HG03439 (cell line): ENCODE measurements around the gene ACTR1B.
"Not testable (repeated sequence)": the region's sequence is repeated elsewhere in the genome, so short reads cannot be mapped to it uniquely, and the experiment has no call there.

ENCODE experiments used
- ATAC-seq: cut with Tn5 transposase; IDR thresholded peaks from one replicate; pipeline ENCODE4 v1.9.1; 2021; ENCODE audit warnings: mild to moderate bottlenecking, moderate library complexity; ENCODE audit not compliant: unreplicated experiment

Gene ACTR1B

GRCh38 chr2:97691166-97691565 lies 27.3 kb upstream of the ACTR1B start:
- ATAC-seq, result no peak

- no peak for ATAC-seq
These were observed 24.4 kb upstream of the ACTR1B start for GRCh38 chr2:97688062-97688827.

GRCh38 chr2:97687235-97687634 lies 23.4 kb upstream of the ACTR1B start:
- ATAC-seq, result not testable (repeated sequence)

- no peak for ATAC-seq
These were observed 14.5 kb upstream of the ACTR1B start for GRCh38 chr2:97678298-97678697.

- ATAC-seq, result no peak
These were observed 13.6 kb upstream of the ACTR1B start for GRCh38 chr2:97677480-97677879.

- no peak for ATAC-seq
These were observed 12.8 kb upstream of the ACTR1B start for GRCh38 chr2:97676620-97677019.

GRCh38 chr2:97675430-97676113 lies 11.7 kb upstream of the ACTR1B start:
- ATAC-seq, result no peak

- ATAC-seq, result no peak
These were observed 10.1 kb upstream of the ACTR1B start for GRCh38 chr2:97673915-97674283.

GRCh38 chr2:97673182-97673914 lies 9.5 kb upstream of the ACTR1B start:
- no peak for ATAC-seq

- not testable (repeated sequence) for ATAC-seq
These were observed 8.8 kb upstream of the ACTR1B start for GRCh38 chr2:97672606-97673140.

GRCh38 chr2:97671526-97671925 lies 7.7 kb upstream of the ACTR1B start:
- ATAC-seq, result no peak

- no peak for ATAC-seq
These were observed 6.6 kb upstream of the ACTR1B start for GRCh38 chr2:97670471-97670870.

GRCh38 chr2:97669448-97669847 lies 5.6 kb upstream of the ACTR1B start, which contains the start of gene C2orf92:
Gene C2orf92, plus strand, starts transcription at chr2:97669713. Its CDS starts 76 bp downstream, at chr2:97669789.
- ATAC-seq, result no peak

GRCh38 chr2:97664636-97664970 lies 759 bp upstream of the ACTR1B start:
- no peak for ATAC-seq

GRCh38 chr2:97663626-97663961 lies 250 bp downstream of the ACTR1B start:
- no peak for ATAC-seq

- peak; percentile 35 for ATAC-seq
These were observed 784 bp downstream of the ACTR1B start for GRCh38 chr2:97662895-97663625.

- ATAC-seq, result no peak
These were observed 1.4 kb downstream of the ACTR1B start for GRCh38 chr2:97662386-97662894.

- no peak for ATAC-seq
These were observed 1.9 kb downstream of the ACTR1B start for GRCh38 chr2:97661927-97662326.

GRCh38 chr2:97660775-97661389 lies 3.0 kb downstream of the ACTR1B start:
- no peak for ATAC-seq

GRCh38 chr2:97660044-97660774 lies 3.6 kb downstream of the ACTR1B start:
- ATAC-seq, result no peak
